Esophagus muscularis mucosa (tissue), 4 donors: ENCODE data around the gene PCDHGA3. TPM values are rescaled to one million over a fixed set of nuclear protein-coding genes. Genes with fewer than 3 reads are reported as not detected.
"Not testable (repeated sequence)": the region's sequence is repeated elsewhere in the genome, so short reads cannot be mapped to it uniquely, and the experiment has no call there.

ENCODE experiments used
- DNase-seq: peaks from one replicate; pipeline ENCODE4 v3.0.0-alpha.2; 2017; ENCODE audit errors: extremely low spot score
- H3K27ac ChIP-seq, 4 donors: fragments of 200-600 bp; sonication (generic); replicated peaks in 1 of 4; 1 replicate in 3 of 4; 2 replicates in 1 of 4; pipeline ENCODE4 v1.5.1; 2016 to 2019; ENCODE audit warnings: mild to moderate bottlenecking in 1 of 4
- H3K27me3 ChIP-seq, 4 donors: fragments of 200-600 bp; sonication (generic); one replicate each; pipeline versions ENCODE4 v1.5.1 to v1.6.0; 2016 to 2019
- H3K36me3 ChIP-seq, 4 donors: fragments of 200-600 bp; sonication (generic); one replicate each; pipeline ENCODE4 v1.5.1; 2016 to 2019
- H3K4me1 ChIP-seq, 4 donors: fragments of 200-600 bp; sonication (generic); one replicate each; pipeline ENCODE4 v1.5.1; 2016 to 2019
- H3K4me3 ChIP-seq, 4 donors: fragments of 200-600 bp; sonication (generic); 1 replicate in 2 of 4; 2 replicates in 2 of 4; pipeline ENCODE4 v1.5.1; 2016 to 2019; ENCODE audit warnings: mild to moderate bottlenecking in 4 of 4, moderate library complexity in 1 of 4
- H3K9me3 ChIP-seq, 4 donors: fragments of 200-600 bp; sonication (generic); 1 replicate in 3 of 4; 2 replicates in 1 of 4; pipeline ENCODE4 v1.5.1; 2016 to 2019
- EP300 ChIP-seq: sonication (generic); formaldehyde crosslinking; IDR thresholded peaks from one replicate; pipeline ENCODE4 v1.6.1; 2017; ENCODE audit warnings: antibody characterized with exemption
- POLR2A ChIP-seq: fragments of 450-650 bp; IDR thresholded peaks from one replicate; pipeline ENCODE4 v1.6.1; 2017; ENCODE audit warnings: antibody characterized with exemption, moderate library complexity, mild to moderate bottlenecking, low read depth
- POLR2AphosphoS5 ChIP-seq, 2 donors: sonication (generic); formaldehyde crosslinking; IDR thresholded peaks; one replicate each; pipeline ENCODE4 v1.6.1; 2017; ENCODE audit warnings: antibody characterized with exemption in 2 of 2
- WGBS: methylation state at CpG from one replicate; pipeline ENCODE4 v1.1.5; 2018; 5-methylcytosine and 5-hydroxymethylcytosine counted together
- intact Hi-C: fragments of 100-400 bp; cut with DNase I; formaldehyde crosslinking; loops from one replicate; pipeline ENCODE4 v1.15.1; 2023
- total RNA-seq, 4 donors: library from RNA; depleted of rRNA; stranded (reverse); fragments of >200 nt; gene quantifications; one replicate each; pipeline versions ENCODE4 v1.1.0 to v1.2.1, GENCODE V29; 2016
- TF ChIP-seq, protein P1 (sequence below), 3 experiments: fragments of 200-600 bp in 2 of 3; fragments of 450-650 bp in 1 of 3; sonication (generic) in 2 of 3; IDR thresholded peaks; one replicate each; pipeline ENCODE4 v1.5.1; 2017 to 2019; ENCODE audit warnings: antibody characterized with exemption in 3 of 3, mild to moderate bottlenecking in 2 of 3, moderate library complexity in 1 of 3

Gene PCDHGA3
- total RNA-seq, 4 donors from 2014 or later, result 1.7 to 2.6 (median 1.8) TPM

- TF ChIP-seq POLR2AphosphoS5 (IDR thresholded peaks at IDR 0.05) (no peak), POLR2A (no peak), EP300 (no peak)
- TF ChIP-seq, protein P1, sequence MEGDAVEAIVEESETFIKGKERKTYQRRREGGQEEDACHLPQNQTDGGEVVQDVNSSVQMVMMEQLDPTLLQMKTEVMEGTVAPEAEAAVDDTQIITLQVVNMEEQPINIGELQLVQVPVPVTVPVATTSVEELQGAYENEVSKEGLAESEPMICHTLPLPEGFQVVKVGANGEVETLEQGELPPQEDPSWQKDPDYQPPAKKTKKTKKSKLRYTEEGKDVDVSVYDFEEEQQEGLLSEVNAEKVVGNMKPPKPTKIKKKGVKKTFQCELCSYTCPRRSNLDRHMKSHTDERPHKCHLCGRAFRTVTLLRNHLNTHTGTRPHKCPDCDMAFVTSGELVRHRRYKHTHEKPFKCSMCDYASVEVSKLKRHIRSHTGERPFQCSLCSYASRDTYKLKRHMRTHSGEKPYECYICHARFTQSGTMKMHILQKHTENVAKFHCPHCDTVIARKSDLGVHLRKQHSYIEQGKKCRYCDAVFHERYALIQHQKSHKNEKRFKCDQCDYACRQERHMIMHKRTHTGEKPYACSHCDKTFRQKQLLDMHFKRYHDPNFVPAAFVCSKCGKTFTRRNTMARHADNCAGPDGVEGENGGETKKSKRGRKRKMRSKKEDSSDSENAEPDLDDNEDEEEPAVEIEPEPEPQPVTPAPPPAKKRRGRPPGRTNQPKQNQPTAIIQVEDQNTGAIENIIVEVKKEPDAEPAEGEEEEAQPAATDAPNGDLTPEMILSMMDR (IDR thresholded peaks at IDR 0.05), result no peak
- DNase-seq, result no peak
- Histone ChIP-seq H3K27ac (no peak overlapping the region), H3K4me1 (peaks cover 4 to 21% (median 9%) of the 10 kb centered on the region in 4 donors), H3K27me3 (no peaks in the 10 kb centered on the region), H3K36me3 (peaks cover 17 to 26% (median 23%) of the 10 kb centered on the region in 4 donors), H3K4me3 (no peak overlapping the region), H3K9me3 (peaks cover 23 to 64% (median 42%) of the 10 kb centered on the region in 4 donors)
- WGBS, result 94% methylated on average over 3 of the region's 3 CpGs
- intact Hi-C loops, result loop anchor here (5.0 kb wide), 1 partner anchor 235 kb away; no protein-coding TSS in a partner anchor
Observed at GRCh38 chr5:141322261-141322660, 21.4 kb upstream of the PCDHGA3 start.

DNA sequence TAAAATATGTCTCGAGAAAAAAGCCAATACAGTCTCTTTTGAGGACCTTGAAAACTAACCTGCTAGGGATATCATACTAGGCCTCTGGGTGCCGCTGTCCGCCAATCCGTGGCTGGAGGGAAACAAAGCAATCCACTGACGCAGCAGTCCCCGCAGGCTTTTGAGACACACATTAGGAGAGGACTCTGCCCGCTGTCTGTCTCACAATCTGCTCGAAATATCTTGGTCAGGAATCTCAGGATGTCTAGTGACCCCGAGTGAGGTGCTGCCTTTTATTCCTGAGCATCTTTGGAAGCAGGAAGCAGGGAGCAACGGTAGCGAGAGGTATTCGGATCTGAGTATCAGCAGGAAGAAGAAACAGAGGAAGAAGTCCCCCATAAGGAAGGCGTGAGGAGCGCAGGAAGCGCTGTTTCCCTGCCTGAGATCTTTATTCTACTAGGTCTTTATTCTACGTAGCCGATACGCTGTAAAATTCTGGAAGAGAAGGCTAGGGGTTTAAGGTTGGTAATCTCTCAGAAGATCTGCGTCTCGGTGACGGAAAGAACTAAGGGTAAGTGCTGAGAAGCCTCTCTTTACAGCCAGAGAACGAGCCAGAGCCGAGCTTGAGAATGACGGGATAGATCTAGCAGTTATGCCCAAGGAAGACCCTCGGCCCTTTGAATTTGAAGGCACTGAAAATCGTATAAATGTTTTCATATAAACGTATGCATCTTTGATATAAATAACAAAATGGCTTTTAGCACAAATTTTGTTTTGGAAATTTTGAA lies 17.4 kb upstream of the PCDHGA3 start:
- peaks cover 0 to 13% (median 6%) of the 10 kb centered on the region in 4 donors for H3K4me1 ChIP-seq
- intact Hi-C loops, result no loop called here
- H3K27ac ChIP-seq, result peak overlapping the region; percentile 29 to 68 (median 62)
- H3K9me3 ChIP-seq, result peaks cover 0 to 70% (median 45%) of the 10 kb centered on the region in 4 donors
- 9% methylated on average over 25 of the region's 27 CpGs for WGBS
- no peak for DNase-seq
- peak in 1 of 2 donors; percentile 59 for TF ChIP-seq POLR2AphosphoS5 (IDR thresholded peaks at IDR 0.05)
- TF ChIP-seq, protein P1 (IDR thresholded peaks at IDR 0.05), result peak; percentile 38 to 61 (median 56)
- TF ChIP-seq POLR2A, result no peak
- H3K4me3 ChIP-seq, result peak overlapping the region; percentile 39 to 55 (median 48)
- H3K36me3 ChIP-seq, result no peaks in the 10 kb centered on the region
- H3K27me3 ChIP-seq, result peaks cover 0 to 2% (median 0%) of the 10 kb centered on the region in 4 donors

DNA sequence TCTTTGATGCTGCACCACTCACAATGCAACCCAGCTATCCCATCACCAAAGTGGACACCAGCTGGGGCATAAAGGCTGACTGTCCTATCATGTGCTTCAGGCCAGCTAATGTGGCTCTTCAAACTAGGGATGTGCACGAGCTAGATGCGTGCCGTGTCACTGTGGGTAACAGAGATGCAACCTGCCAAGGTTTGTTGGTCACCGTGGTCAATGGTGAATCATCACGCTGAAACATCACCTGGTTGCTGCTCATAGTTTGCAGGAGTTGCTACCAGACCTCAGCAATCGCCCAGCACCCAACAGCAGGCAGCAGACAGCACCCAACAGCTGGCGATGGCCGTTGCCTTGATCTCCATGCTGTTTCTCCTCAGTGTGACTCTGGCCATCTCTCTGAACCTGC lies 15.4 kb upstream of the PCDHGA3 start:
- H3K4me1 ChIP-seq, result peaks cover 0 to 11% (median 3%) of the 10 kb centered on the region in 4 donors
- intact Hi-C loops, result no loop called here
- H3K9me3 ChIP-seq, result peaks cover 0 to 79% (median 64%) of the 10 kb centered on the region in 4 donors
- H3K4me3 ChIP-seq, result no peak overlapping the region
- no peak overlapping the region for H3K27ac ChIP-seq
- TF ChIP-seq POLR2A (no peak), EP300 (no peak), POLR2AphosphoS5 (IDR thresholded peaks at IDR 0.05) (no peak)
- TF ChIP-seq, protein P1 (IDR thresholded peaks at IDR 0.05), result no peak
- H3K36me3 ChIP-seq, result no peaks in the 10 kb centered on the region
- WGBS, result 85% methylated on average over 8 of the region's 8 CpGs
- no peak for DNase-seq
- peaks cover 0 to 17% (median 0%) of the 10 kb centered on the region in 4 donors for H3K27me3 ChIP-seq

- Histone ChIP-seq H3K27me3 (peaks cover 0 to 35% (median 0%) of the 10 kb centered on the region in 4 donors), H3K9me3 (peaks cover 0 to 92% (median 82%) of the 10 kb centered on the region in 4 donors), H3K36me3 (no peaks in the 10 kb centered on the region), H3K4me3 (peak within 1 kb of the TSS in 1 of 4 donors; percentile 13), H3K27ac (no peak within 1 kb of the TSS), H3K4me1 (peaks cover 0 to 11% (median 3%) of the 10 kb centered on the region in 4 donors)
- intact Hi-C loops, result no loop called here
- 31% methylated on average over 13 of the region's 21 CpGs for WGBS
- no peak for TF ChIP-seq POLR2AphosphoS5 (IDR thresholded peaks at IDR 0.05)
- TF ChIP-seq EP300, result no peak
- TF ChIP-seq, protein P1 (IDR thresholded peaks at IDR 0.05), result peak in 1 of 3 experiments; percentile 14
- TF ChIP-seq POLR2A, result no peak
- no peak for DNase-seq
Observed at GRCh38 chr5:141330299-141331080, 13.1 kb upstream of the PCDHGA3 start, which contains the start of gene PCDHGA1. Gene PCDHGA1 (plus strand): TSS chr5:141330514.

DNA sequence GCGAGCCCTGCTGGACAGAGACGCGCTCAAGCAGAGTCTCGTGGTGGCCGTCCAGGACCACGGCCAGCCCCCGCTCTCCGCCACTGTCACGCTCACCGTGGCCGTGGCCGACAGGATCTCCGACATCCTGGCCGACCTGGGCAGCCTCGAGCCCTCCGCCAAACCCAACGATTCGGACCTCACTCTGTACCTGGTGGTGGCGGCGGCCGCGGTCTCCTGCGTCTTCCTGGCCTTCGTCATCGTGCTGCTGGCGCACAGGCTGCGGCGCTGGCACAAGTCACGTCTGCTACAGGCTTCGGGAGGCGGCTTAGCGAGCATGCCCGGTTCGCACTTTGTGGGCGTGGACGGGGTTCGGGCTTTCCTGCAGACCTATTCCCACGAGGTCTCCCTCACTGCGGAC lies 11.1 kb upstream of the PCDHGA3 start:
- DNase-seq, H3K4me3 ChIP-seq, intact Hi-C loops, H3K36me3 ChIP-seq, H3K4me1 ChIP-seq, H3K27ac ChIP-seq: not testable (repeated sequence)
- 29% methylated on average over 2 of the region's 39 CpGs for WGBS
- Histone ChIP-seq H3K27me3 (peaks cover 0 to 37% (median 0%) of the 10 kb centered on the region in 4 donors), H3K9me3 (peaks cover 0 to 97% (median 91%) of the 10 kb centered on the region in 4 donors)
